A549 (cell line): ENCODE measurements around the gene FLVCR2. TPM values are rescaled to one million over a fixed set of nuclear protein-coding genes. Genes with fewer than 3 reads are reported as not detected.

Experiments used
- ATAC-seq, 2 experiments: fragments of 200-7000 bp in 1 of 2; fragments of >200 bp in 1 of 2; cut with Nextera tagmentation in 1 of 2; cut with Tn5 transposase in 1 of 2; 3 replicates each; pipeline versions ENCODE4 v1.8.0 to v1.9.1; 2018 to 2020; ENCODE audit warnings: mild to moderate bottlenecking in 1 of 2, moderate library complexity in 1 of 2
- CTCF ChIA-PET: fragments of 300-600 bp; sonication (Branson Sonifier 250); formaldehyde crosslinking; extraction: SDS; loops from one replicate; lab custom pipeline; 2021; ENCODE audit warnings: antibody characterized with exemption, inconsistent platforms; lab: Yijun Ruan, JAX
- POLR2A ChIA-PET: fragments of 350-600 bp; formaldehyde crosslinking; extraction: SDS; loops from one replicate; lab custom pipeline; 2021; ENCODE audit warnings: antibody characterized with exemption, inconsistent platforms; lab: Yijun Ruan, JAX
- DNase-seq, 2 experiments: peaks; one replicate each; pipeline versions ENCODE4 v3.0.0 to v3.0.0-alpha.2; 2011 to 2016; ENCODE audit warnings: low read depth in 1 of 2, low spot score in 1 of 2
- FAIRE-seq: peaks from 2 replicates; lab custom pipeline; 2011; peaks lifted over from hg19 to GRCh38; lab: Jason Lieb, UNC
- H3K27ac ChIP-seq, 2 experiments: fragments of >200 bp; sonication (Bioruptor Twin); formaldehyde crosslinking; 3 replicates each; pipeline ENCODE4 v1.5.1; 2016 to 2017
- H3K4me1 ChIP-seq: fragments of >200 bp; sonication (Bioruptor Twin); formaldehyde crosslinking; 3 replicates; pipeline ENCODE4 v1.6.1; 2016
- H3K4me2 ChIP-seq: fragments of >200 bp; sonication (Bioruptor Twin); formaldehyde crosslinking; 3 replicates; pipeline ENCODE4 v1.6.1; 2016
- H3K4me3 ChIP-seq: fragments of >200 bp; sonication (Bioruptor Twin); formaldehyde crosslinking; 3 replicates; pipeline ENCODE4 v1.5.1; 2016
- H3K9me3 ChIP-seq: fragments of >200 bp; sonication (Bioruptor Twin); formaldehyde crosslinking; 3 replicates; pipeline ENCODE4 v1.6.1; 2016
- ATOH8 ChIP-seq: fragments of 250-450 bp; sonication (Bioruptor Pico); IDR thresholded peaks from 2 replicates; pipeline ENCODE4 v1.5.0; 2020; ENCODE audit warnings: low read depth, mild to moderate bottlenecking, moderate library complexity
- BHLHE40 ChIP-seq: IDR thresholded peaks from 2 replicates; pipeline ENCODE4 v1.6.1; 2012; ENCODE audit warnings: low read depth, low read length, inconsistent platforms
- CBX8 ChIP-seq: fragments of 200-600 bp; sonication (generic); IDR thresholded peaks from 2 replicates; pipeline ENCODE4 v1.6.1; 2016
- CHD4 ChIP-seq: fragments of 200-600 bp; sonication (generic); IDR thresholded peaks from 2 replicates; pipeline ENCODE4 v1.6.1; 2016; ENCODE audit warnings: antibody characterized with exemption, mild to moderate bottlenecking, borderline replicate concordance
- CTCF ChIP-seq: fragments of >200 bp; sonication (Bioruptor Twin); formaldehyde crosslinking; IDR thresholded peaks from 3 replicates; pipeline ENCODE4 v1.5.1; 2016
- EHF ChIP-seq: fragments of 250-450 bp; sonication (Bioruptor Pico); IDR thresholded peaks from 2 replicates; pipeline ENCODE4 v1.5.0; 2020; ENCODE audit warnings: mild to moderate bottlenecking
- ELK1 ChIP-seq: fragments of 150-350 bp; IDR thresholded peaks from 2 replicates; pipeline ENCODE4 v1.6.1; 2014; ENCODE audit warnings: low read depth, mild to moderate bottlenecking, low read length
- ESRRA ChIP-seq: fragments of 150-350 bp; IDR thresholded peaks from 2 replicates; pipeline ENCODE4 v1.6.1; 2014; ENCODE audit warnings: mild to moderate bottlenecking, low read length, borderline replicate concordance
- FOXS1 ChIP-seq: fragments of 250-450 bp; sonication (Bioruptor Pico); IDR thresholded peaks from 2 replicates; pipeline ENCODE4 v1.5.0; 2020; ENCODE audit warnings: mild to moderate bottlenecking, moderate library complexity
- GATA3 ChIP-seq: IDR thresholded peaks from 2 replicates; pipeline ENCODE4 v1.6.1; 2012; ENCODE audit warnings: borderline replicate concordance
- HDAC2 ChIP-seq: fragments of 200-600 bp; sonication (generic); IDR thresholded peaks from 2 replicates; pipeline ENCODE4 v1.6.1; 2016
- HES2 ChIP-seq: fragments of >200 bp; sonication (Bioruptor Twin); formaldehyde crosslinking; IDR thresholded peaks from 2 replicates; pipeline ENCODE4 v1.6.1; 2016
- HOXB5 ChIP-seq: fragments of 250-450 bp; sonication (Bioruptor Pico); IDR thresholded peaks from 2 replicates; pipeline ENCODE4 v1.5.0; 2020; ENCODE audit warnings: mild to moderate bottlenecking, moderate library complexity
- JUN ChIP-seq, 2 experiments: fragments of >200 bp; sonication (Bioruptor Twin); formaldehyde crosslinking; IDR thresholded peaks; 2 replicates in 1 of 2; 3 replicates in 1 of 2; pipeline ENCODE4 v1.6.1; 2016 to 2017
- KDM1A ChIP-seq: fragments of 200-600 bp; sonication (generic); IDR thresholded peaks from 2 replicates; pipeline ENCODE4 v1.6.1; 2016; ENCODE audit warnings: low read depth, mild to moderate bottlenecking
- KDM5A ChIP-seq: fragments of 200-600 bp; sonication (generic); IDR thresholded peaks from 2 replicates; pipeline ENCODE4 v1.6.1; 2016; ENCODE audit warnings: antibody characterized with exemption, mild to moderate bottlenecking
- NFE2L2 ChIP-seq: fragments of 150-350 bp; conservative IDR thresholded peaks from 2 replicates; pipeline ENCODE4 v1.6.1; 2014; ENCODE audit warnings: low read length
- NPAS2 ChIP-seq: fragments of 250-450 bp; sonication (Bioruptor Pico); IDR thresholded peaks from 2 replicates; pipeline ENCODE4 v1.8.0; 2022; ENCODE audit warnings: mild to moderate bottlenecking, moderate library complexity, borderline replicate concordance
- NR3C1 ChIP-seq: fragments of >200 bp; sonication (Bioruptor Twin); formaldehyde crosslinking; IDR thresholded peaks from 3 replicates; pipeline ENCODE4 v1.6.1; 2017
- POLR2A ChIP-seq: IDR thresholded peaks from 2 replicates; pipeline ENCODE4 v1.6.1; 2012; ENCODE audit warnings: mild to moderate bottlenecking, low read length
- POLR2AphosphoS2 ChIP-seq: conservative IDR thresholded peaks from 2 replicates; pipeline ENCODE4 v1.6.1; 2012; ENCODE audit warnings: low read length, improper control_type of control experiment, inconsistent platforms
- RAD21 ChIP-seq, 2 experiments: fragments of >200 bp in 1 of 2; sonication (Bioruptor Twin) in 1 of 2; formaldehyde crosslinking in 1 of 2; IDR thresholded peaks in 1 of 2; conservative IDR thresholded peaks in 1 of 2; 2 replicates in 1 of 2; 3 replicates in 1 of 2; pipeline ENCODE4 v1.6.1; 2012 to 2018; ENCODE audit warnings: inconsistent platforms in 1 of 2
- RCOR1 ChIP-seq: fragments of 150-350 bp; IDR thresholded peaks from 2 replicates; pipeline ENCODE4 v1.6.1; 2014; ENCODE audit warnings: antibody characterized with exemption, low read length, low read depth
- REST ChIP-seq: fragments of 200-600 bp; sonication (generic); IDR thresholded peaks from 2 replicates; pipeline ENCODE4 v1.6.1; 2016; ENCODE audit warnings: antibody characterized with exemption, mild to moderate bottlenecking, moderate library complexity
- TFCP2L1 ChIP-seq: fragments of 250-450 bp; sonication (Bioruptor Pico); IDR thresholded peaks from 2 replicates; pipeline ENCODE4 v1.5.0; 2021; ENCODE audit warnings: mild to moderate bottlenecking
- ZC3H11A ChIP-seq: fragments of 450-650 bp; IDR thresholded peaks from 2 replicates; pipeline ENCODE4 v1.6.1; 2014; ENCODE audit warnings: antibody characterized with exemption, mild to moderate bottlenecking
- ZFP36 ChIP-seq: fragments of 450-650 bp; IDR thresholded peaks from 2 replicates; pipeline ENCODE4 v1.6.1; 2014; ENCODE audit warnings: borderline replicate concordance; ENCODE audit not compliant: partially characterized antibody
- ZNF302 ChIP-seq: fragments of 250-450 bp; sonication (Bioruptor Pico); IDR thresholded peaks from 2 replicates; pipeline ENCODE4 v1.9.0; 2021; ENCODE audit warnings: inconsistent platforms, mild to moderate bottlenecking, moderate library complexity
- ZSCAN20 ChIP-seq: fragments of 250-450 bp; sonication (Bioruptor Pico); IDR thresholded peaks from 2 replicates; pipeline ENCODE4 v1.8.0; 2022; ENCODE audit warnings: mild to moderate bottlenecking, moderate library complexity
- WGBS: methylation state at CpG from one replicate; pipeline ENCODE4 v1.1.6; 2017; ENCODE audit errors: missing lambda C conversion rate; 5-methylcytosine and 5-hydroxymethylcytosine counted together
- polyA plus RNA-seq, 4 experiments: library from polyadenylated mRNA; depleted of rRNA in 3 of 4; stranded (reverse); fragments of >200 nt; fragmentation: RNase III in 1 of 4; extraction: RNeasy Plus Mini Kit Qiagen cat#74134 plus additional on column Dnase treatment in 1 of 4; gene quantifications; 2 replicates in 3 of 4; 3 replicates in 1 of 4; pipeline ENCODE4 v1.2.3, GENCODE V29; 2011 to 2017

Gene FLVCR2
- polyA plus RNA-seq, 2 of the 4 experiments (the other 2 are of a cell fraction), result 3.8 to 3.9 TPM

- TF ChIP-seq HES2, result no peak
- TF ChIP-seq FOXS1 (CRISPR knock-in tag), result no peak
- no peak for TF ChIP-seq ZNF302
Observed at GRCh38 chr14:75587388-75587787, 9.0 kb downstream of the FLVCR2 start (continued).

- H3K9me3 ChIP-seq, result peaks cover 22% of the 10 kb centered on the region
- no peak overlapping the region for H3K27ac ChIP-seq
- FAIRE-seq (no peak), DNase-seq (no peak), ATAC-seq (no peak)
- H3K4me1 ChIP-seq, result no peaks in the 10 kb centered on the region
- WGBS, result 37% methylated on average over 6 of the region's 6 CpGs
- TF ChIP-seq ATOH8 (CRISPR knock-in tag) (no peak), TFCP2L1 (CRISPR knock-in tag) (no peak), ZFP36 (no peak), CHD4 (no peak), RCOR1 (no peak), ZNF302 (no peak), ELK1 (no peak), HDAC2 (no peak), ZSCAN20 (CRISPR knock-in tag) (no peak), KDM1A (no peak), POLR2AphosphoS2 (no peak), POLR2A (no peak), HOXB5 (CRISPR knock-in tag) (no peak), NFE2L2 (no peak), FOXS1 (CRISPR knock-in tag) (no peak), CBX8 (no peak), NR3C1 (no peak)
- no peak overlapping the region for H3K4me2 ChIP-seq
- no peak overlapping the region for H3K4me3 ChIP-seq
- ChIA-PET POLR2A (no interaction called here), CTCF (interaction anchor here (0.9 to 2.0 kb wide), 4 partner anchors 12 to 64 kb away, joined by 3 to 10 read pairs (median 6); partner anchors contain the start of gene FLVCR2)
Observed at GRCh38 chr14:75589931-75590330, 11.5 kb downstream of the FLVCR2 start.

- DNase-seq (no peak), FAIRE-seq (no peak)
- ChIA-PET CTCF (interaction anchor here (1.6 to 2.3 kb wide), 3 partner anchors 13 to 30 kb away, joined by 3 to 8 read pairs (median 6); partner anchors contain the start of gene FLVCR2), POLR2A (no interaction called here)
- no peak overlapping the region for H3K4me2 ChIP-seq
- peaks cover 22% of the 10 kb centered on the region for H3K9me3 ChIP-seq
- 88% methylated on average over 1 of the region's 1 CpG for WGBS
- TF ChIP-seq JUN (IDR thresholded peaks at IDR 0.05) (no peak), ZC3H11A (no peak), GATA3 (no peak), EHF (CRISPR knock-in tag) (no peak), CTCF (no peak), ESRRA (no peak), BHLHE40 (no peak), REST (no peak), RAD21 (conservative IDR thresholded peaks at IDR 0.05 in 1 of 2, IDR thresholded peaks at IDR 0.05 in 1 of 2) (no peak), POLR2AphosphoS2 (no peak), KDM5A (no peak), HDAC2 (no peak), ZNF302 (no peak), NPAS2 (CRISPR knock-in tag) (no peak)
- TF ChIP-seq, all 56 proteins: peak for 0
- no peaks in the 10 kb centered on the region for H3K4me1 ChIP-seq
- H3K27ac ChIP-seq, result no peak overlapping the region
- H3K4me3 ChIP-seq, result no peak overlapping the region
- ATAC-seq, result no peak
Observed at GRCh38 chr14:75591331-75591946, 13.0 kb downstream of the FLVCR2 start.
